SK-N-SH (cell line): ENCODE data around the gene CLEC16A. TPM values are rescaled to one million over a fixed set of nuclear protein-coding genes. Genes with fewer than 3 reads are reported as not detected.
A peak's percentile ranks its signal among the peaks of the same experiment; 100 is the strongest.

ENCODE experiments used
- CTCF ChIA-PET: fragments of 300-600, 350-600 bp; formaldehyde crosslinking; extraction: SDS; loops from one replicate; lab custom pipeline; 2021; lab: Yijun Ruan, JAX
- POLR2A ChIA-PET: fragments of 350-600 bp; sonication (Branson Sonifier 250); formaldehyde crosslinking; extraction: SDS; loops from one replicate; lab custom pipeline; 2020; ENCODE audit warnings: antibody characterized with exemption, inconsistent platforms; lab: Yijun Ruan, JAX
- DNase-seq: peaks from one replicate; pipeline ENCODE4 v3.0.0; 2012
- H2AFZ ChIP-seq: fragments of 200-600 bp; sonication (generic); 2 replicates; pipeline ENCODE4 v1.8.1; 2016; ENCODE audit warnings: antibody characterized with exemption, mild to moderate bottlenecking, low read depth
- H3F3A ChIP-seq: fragments of 200-600 bp; sonication (generic); replicated peaks from 2 replicates; pipeline ENCODE3; 2016; ENCODE audit warnings: antibody characterized with exemption, mild to moderate bottlenecking; ENCODE audit not compliant: insufficient read depth
- H3K27ac ChIP-seq, 2 experiments: fragments of 200-500 bp in 1 of 2; fragments of 200-600 bp in 1 of 2; sonication (Bioruptor generic) in 1 of 2; sonication (generic), shearing (Covaris generic) in 1 of 2; 2 replicates each; pipeline versions ENCODE4 v1.5.1 to v1.6.1; 2014 to 2016; ENCODE audit warnings: low read depth in 2 of 2, inconsistent platforms in 1 of 2, low read length in 1 of 2, mild to moderate bottlenecking in 1 of 2, mixed read lengths in 1 of 2
- H3K27me3 ChIP-seq: fragments of 200-600 bp; sonication (generic), shearing (Covaris generic); 2 replicates; pipeline ENCODE4 v1.6.1; 2016; ENCODE audit warnings: mixed run types; ENCODE audit not compliant: insufficient read depth
- H3K36me3 ChIP-seq, 2 experiments: fragments of 200-500 bp in 1 of 2; fragments of 200-600 bp in 1 of 2; sonication (Bioruptor generic) in 1 of 2; sonication (generic) in 1 of 2; replicated peaks in 1 of 2; 2 replicates each; pipeline versions ENCODE3 to v1.5.1; 2014 to 2016; ENCODE audit warnings: low read length in 1 of 2, mild to moderate bottlenecking in 1 of 2; ENCODE audit not compliant: insufficient read depth in 2 of 2, control insufficient read depth in 1 of 2
- H3K4me1 ChIP-seq, 2 experiments: fragments of 200-500 bp in 1 of 2; fragments of 200-600 bp in 1 of 2; sonication (Bioruptor generic) in 1 of 2; sonication (generic), shearing (Covaris generic) in 1 of 2; 2 replicates each; pipeline versions ENCODE4 v1.5.1 to v1.6.1; 2014 to 2016; ENCODE audit warnings: low read depth in 1 of 2, low read length in 1 of 2, mixed run types in 1 of 2; ENCODE audit not compliant: insufficient read depth in 2 of 2, control insufficient read depth in 1 of 2
- H3K4me2 ChIP-seq: fragments of 200-600 bp; sonication (generic), shearing (Covaris generic); 2 replicates; pipeline ENCODE4 v1.6.1; 2017; ENCODE audit warnings: mixed run types
- H3K4me3 ChIP-seq, 2 experiments: fragments of 200-500 bp in 1 of 2; fragments of 200-600 bp in 1 of 2; sonication (Bioruptor generic) in 1 of 2; sonication (generic), shearing (Covaris generic) in 1 of 2; 2 replicates each; pipeline versions ENCODE4 v1.5.1 to v1.8.1; 2014 to 2016; ENCODE audit warnings: low read depth in 2 of 2, inconsistent platforms in 1 of 2, low read length in 1 of 2, mild to moderate bottlenecking in 1 of 2, mixed read lengths in 1 of 2, moderate library complexity in 1 of 2
- H3K79me2 ChIP-seq: fragments of 200-600 bp; sonication (generic); 2 replicates; pipeline ENCODE4 v1.8.1; 2017; ENCODE audit warnings: mild to moderate bottlenecking; ENCODE audit not compliant: insufficient read depth
- H3K9ac ChIP-seq: fragments of 200-600 bp; sonication (generic); 2 replicates; pipeline ENCODE4 v1.6.1; 2017; ENCODE audit warnings: mixed run types
- H3K9me2 ChIP-seq: fragments of 200-600 bp; sonication (generic); 2 replicates; pipeline ENCODE4 v1.6.1; 2017; ENCODE audit warnings: mixed run types
- H3K9me3 ChIP-seq: fragments of 200-600 bp; sonication (generic); 2 replicates; pipeline ENCODE4 v1.6.1; 2017; ENCODE audit warnings: mixed run types, mild to moderate bottlenecking, moderate library complexity
- H4K20me1 ChIP-seq: fragments of 200-600 bp; sonication (generic); 2 replicates; pipeline ENCODE4 v1.6.1; 2017; ENCODE audit warnings: mild to moderate bottlenecking, mixed run types; ENCODE audit not compliant: insufficient read depth
- CTCF ChIP-seq: fragments of 200-600 bp; sonication (generic); IDR thresholded peaks from 2 replicates; pipeline ENCODE4 v1.6.1; 2017; ENCODE audit warnings: antibody characterized with exemption, mild to moderate bottlenecking, moderate library complexity
- FOSL2 ChIP-seq: IDR thresholded peaks from 2 replicates; pipeline ENCODE4 v1.4.0; 2012; ENCODE audit warnings: low read depth, mild to moderate bottlenecking, moderate library complexity, borderline replicate concordance
- FOXM1 ChIP-seq: IDR thresholded peaks from 2 replicates; pipeline ENCODE4 v1.4.0; 2012; ENCODE audit warnings: low read depth, mild to moderate bottlenecking
- GABPA ChIP-seq: IDR thresholded peaks from 2 replicates; pipeline ENCODE4 v1.4.0; 2012; ENCODE audit warnings: low read depth, mild to moderate bottlenecking
- MXI1 ChIP-seq: IDR thresholded peaks from 2 replicates; pipeline ENCODE4 v1.6.1; 2012; ENCODE audit warnings: mild to moderate bottlenecking, low read depth, low read length, improper control_type of control experiment
- PBX3 ChIP-seq: IDR thresholded peaks from 2 replicates; pipeline ENCODE4; 2012
- RAD21 ChIP-seq: IDR thresholded peaks from 2 replicates; pipeline ENCODE4 v1.6.1; 2012; ENCODE audit warnings: mild to moderate bottlenecking, low read length
- RCOR1 ChIP-seq: fragments of 150-350 bp; IDR thresholded peaks from 2 replicates; pipeline ENCODE4 v1.6.1; 2017; ENCODE audit warnings: antibody characterized with exemption, low read length
- SMC3 ChIP-seq: IDR thresholded peaks from 2 replicates; pipeline ENCODE4 v1.6.1; 2012; ENCODE audit warnings: low read depth, low read length, improper control_type of control experiment
- WGBS: methylation state at CpG from one replicate; pipeline ENCODE4 v1.1.6; 2017; ENCODE audit warnings: low lambda C conversion rate; 5-methylcytosine and 5-hydroxymethylcytosine counted together
- polyA plus RNA-seq, 3 experiments: library from polyadenylated mRNA; depleted of rRNA; stranded (reverse); fragments of >200 nt; gene quantifications; 2 replicates each; pipeline ENCODE4 v1.2.3, GENCODE V29; 2012
- TF ChIP-seq, protein P1 (sequence below): IDR thresholded peaks from 2 replicates; pipeline ENCODE4 v1.4.0; 2012; ENCODE audit warnings: low read depth, borderline replicate concordance

CLEC16A gene
- polyA plus RNA-seq, 1 of the 3 experiments (the other 2 are of a cell fraction): 13.7 TPM

GRCh38 chr16:10964039-10964890 is 19.9 kb downstream of the CLEC16A start:
- WGBS: 46% methylated on average over 20 of the region's 20 CpGs
- Histone ChIP-seq H3K4me1 (peaks cover 13 to 25% of the 10 kb centered on the region in 2 experiments), H3K79me2 (0 out of 2 replicates have a peak, but pooled peaks cover 7% of the 10 kb centered on the region), H3K9me2 (no peaks in the 10 kb centered on the region), H4K20me1 (no peaks in the 10 kb centered on the region), H3F3A (peaks cover 18% of the 10 kb centered on the region), H2AFZ (no peak overlapping the region), H3K4me2 (no peak overlapping the region), H3K27ac (peak overlapping the region in 1 of 2 experiments; percentile 29; a peak in 1 of 4 replicates), H3K9ac (no peak overlapping the region), H3K36me3 (peaks cover 5 to 16% of the 10 kb centered on the region in 2 experiments), H3K27me3 (no peaks in the 10 kb centered on the region), H3K9me3 (no peaks in the 10 kb centered on the region), H3K4me3 (peak overlapping the region in 1 of 2 experiments; percentile 30; a peak in 1 of 4 replicates)
- CTCF ChIA-PET: interaction anchor here (0.6 to 12.7 kb wide), 88 partner anchors 10 to 750 kb away, joined by 3 to 318 read pairs (median 4); partner anchors contain the start of genes CLEC16A, DEXI, PRM3 and SOCS1
- DNase-seq: peak; percentile 79
- TF ChIP-seq GABPA: no peak
- peak; percentile 92 for TF ChIP-seq CTCF
- no peak for TF ChIP-seq FOSL2
- peak; percentile 94 for TF ChIP-seq RAD21
- TF ChIP-seq FOXM1: no peak
- TF ChIP-seq MXI1: peak; percentile 39; the same call in 1 of the 2 replicates
- TF ChIP-seq, protein P1, sequence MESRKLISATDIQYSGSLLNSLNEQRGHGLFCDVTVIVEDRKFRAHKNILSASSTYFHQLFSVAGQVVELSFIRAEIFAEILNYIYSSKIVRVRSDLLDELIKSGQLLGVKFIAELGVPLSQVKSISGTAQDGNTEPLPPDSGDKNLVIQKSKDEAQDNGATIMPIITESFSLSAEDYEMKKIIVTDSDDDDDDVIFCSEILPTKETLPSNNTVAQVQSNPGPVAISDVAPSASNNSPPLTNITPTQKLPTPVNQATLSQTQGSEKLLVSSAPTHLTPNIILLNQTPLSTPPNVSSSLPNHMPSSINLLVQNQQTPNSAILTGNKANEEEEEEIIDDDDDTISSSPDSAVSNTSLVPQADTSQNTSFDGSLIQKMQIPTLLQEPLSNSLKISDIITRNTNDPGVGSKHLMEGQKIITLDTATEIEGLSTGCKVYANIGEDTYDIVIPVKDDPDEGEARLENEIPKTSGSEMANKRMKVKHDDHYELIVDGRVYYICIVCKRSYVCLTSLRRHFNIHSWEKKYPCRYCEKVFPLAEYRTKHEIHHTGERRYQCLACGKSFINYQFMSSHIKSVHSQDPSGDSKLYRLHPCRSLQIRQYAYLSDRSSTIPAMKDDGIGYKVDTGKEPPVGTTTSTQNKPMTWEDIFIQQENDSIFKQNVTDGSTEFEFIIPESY: no peak
- TF ChIP-seq RCOR1: 0 out of 2 replicates have a peak, but pooled peaks have one; percentile 15
- TF ChIP-seq PBX3: peak; percentile 55
- peak; percentile 84 for TF ChIP-seq SMC3
- POLR2A ChIA-PET: interaction anchor here (1.1 to 1.6 kb wide), 2 partner anchors 292 to 333 kb away, joined by 3 to 5 read pairs; partner anchors contain the start of gene SOCS1
